ENCODE results near the gene RFTN1.
"Not testable (repeated sequence)": the region's sequence is repeated elsewhere in the genome, so short reads cannot be mapped to it uniquely, and the experiment has no call there.

Gene RFTN1

DNA sequence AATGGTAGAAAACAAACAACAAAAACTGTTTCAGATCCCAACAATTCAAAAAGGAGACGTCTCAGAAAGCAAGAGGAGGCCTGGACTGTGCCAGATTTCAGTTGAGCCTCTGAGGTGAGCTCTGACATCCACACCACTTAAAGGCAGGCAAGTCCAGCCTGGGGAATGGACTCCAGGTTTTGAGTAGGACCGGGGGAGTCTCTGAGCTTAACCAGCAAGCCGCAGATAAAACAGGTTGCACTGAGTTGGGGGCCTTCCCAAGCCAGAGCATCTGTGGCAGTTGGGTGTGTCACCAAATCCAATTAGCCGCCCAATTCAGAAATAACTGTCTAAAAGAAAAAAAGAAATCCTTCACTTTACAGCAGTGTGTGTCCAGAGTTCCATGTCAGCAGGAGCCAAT, 193.8 kb downstream of the RFTN1 start:
- Mint-ChIP-seq H3K4me1 (peaks cover 48% of the 10 kb centered on the region), H3K27ac (peak overlapping the region; percentile 88), H3K36me3 (peaks cover 93% of the 10 kb centered on the region), H3K9me3 (no peaks in the 10 kb centered on the region), H3K4me3 (no peak overlapping the region)
- DNase-seq (ENCODE audit: low spot score in 2 of 2) (peak in 1 of 2 donors; percentile 49), ATAC-seq (no peak)

DNA sequence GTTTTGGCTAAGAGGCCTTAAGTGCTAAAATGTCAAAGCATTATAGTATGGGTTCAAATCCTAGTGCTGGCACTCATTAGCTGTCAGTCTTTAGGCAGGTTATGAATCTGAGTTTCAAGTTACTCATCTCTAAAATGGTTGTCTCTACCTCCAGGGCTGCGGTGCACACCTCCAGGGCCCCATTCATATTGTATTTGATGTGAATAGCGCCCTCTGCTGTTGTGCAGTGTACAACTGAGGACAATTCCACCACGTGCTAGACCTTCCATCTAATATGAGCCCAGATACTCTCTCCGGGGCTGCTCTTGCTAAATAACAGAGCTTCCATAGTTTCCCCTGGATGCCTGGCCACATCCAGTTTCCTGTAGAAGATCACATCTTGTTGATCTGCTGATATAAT, 194.2 kb downstream of the RFTN1 start:
- peak; percentile 65 to 85 for DNase-seq (ENCODE audit: low spot score in 2 of 2)
- H3K4me1 Mint-ChIP-seq = peaks cover 48% of the 10 kb centered on the region
- peak overlapping the region; percentile 88 for H3K27ac Mint-ChIP-seq
- H3K36me3 Mint-ChIP-seq = peaks cover 93% of the 10 kb centered on the region
- no peaks in the 10 kb centered on the region for H3K9me3 Mint-ChIP-seq
- H3K4me3 Mint-ChIP-seq = no peak overlapping the region
- peak; percentile 99 for ATAC-seq

GRCh38 chr3:16318176-16318575, 195.3 kb downstream of the RFTN1 start:
- Mint-ChIP-seq H3K36me3 (peaks cover 92% of the 10 kb centered on the region), H3K4me3 (no peak overlapping the region), H3K27ac (peak overlapping the region; percentile 41), H3K9me3 (no peaks in the 10 kb centered on the region), H3K4me1 (peaks cover 58% of the 10 kb centered on the region)
- DNase-seq (ENCODE audit: low spot score in 2 of 2) (no peak), ATAC-seq (no peak)

DNA sequence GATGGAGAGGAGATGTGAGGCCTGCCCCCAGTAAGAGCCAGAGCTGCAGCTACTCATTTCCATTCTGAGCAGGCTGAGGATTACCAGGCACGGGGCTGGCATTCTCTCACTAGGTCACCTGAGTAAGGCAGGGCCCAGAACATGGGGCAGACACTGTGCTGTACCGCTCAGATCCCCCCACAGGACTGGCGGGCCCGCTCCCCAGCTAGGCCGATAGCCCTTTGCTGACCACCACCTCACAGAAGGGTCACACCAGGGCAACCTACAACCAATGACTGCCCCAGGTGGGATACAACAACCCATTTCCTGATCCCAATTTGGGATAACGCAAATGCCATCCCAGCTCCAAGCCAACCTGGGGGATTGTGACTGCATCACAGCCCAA, 195.9 kb downstream of the RFTN1 start:
- Mint-ChIP-seq H3K27ac (peak overlapping the region; percentile 41), H3K4me3 (no peak overlapping the region), H3K4me1 (peaks cover 64% of the 10 kb centered on the region), H3K9me3 (no peaks in the 10 kb centered on the region), H3K36me3 (peaks cover 92% of the 10 kb centered on the region)
- DNase-seq (ENCODE audit: low spot score in 2 of 2) = peak in 1 of 2 donors; percentile 46
- no peak for ATAC-seq

GRCh38 chr3:16316847-16317560, 196.5 kb downstream of the RFTN1 start:
- Mint-ChIP-seq H3K4me1 (peaks cover 69% of the 10 kb centered on the region), H3K36me3 (peaks cover 92% of the 10 kb centered on the region), H3K27ac (peak overlapping the region; percentile 41), H3K9me3 (no peaks in the 10 kb centered on the region), H3K4me3 (no peak overlapping the region)
- ATAC-seq (no peak), DNase-seq (ENCODE audit: low spot score in 2 of 2) (no peak)

- Mint-ChIP-seq H3K9me3 (no peaks in the 10 kb centered on the region), H3K4me1 (peaks cover 75% of the 10 kb centered on the region), H3K36me3 (peaks cover 92% of the 10 kb centered on the region), H3K27ac (peak overlapping the region; percentile 41), H3K4me3 (no peak overlapping the region)
- DNase-seq (ENCODE audit: low spot score in 2 of 2) (peak in 1 of 2 donors; percentile 49), ATAC-seq (no peak)
Observed at GRCh38 chr3:16316396-16316795, 197.1 kb downstream of the RFTN1 start.

- Mint-ChIP-seq H3K4me3 (no peak overlapping the region), H3K27ac (peak overlapping the region; percentile 41), H3K4me1 (peaks cover 70% of the 10 kb centered on the region), H3K9me3 (no peaks in the 10 kb centered on the region), H3K36me3 (peaks cover 88% of the 10 kb centered on the region)
- ATAC-seq (no peak), DNase-seq (ENCODE audit: low spot score in 2 of 2) (peak in 1 of 2 donors; percentile 47)
Observed at GRCh38 chr3:16315623-16316022, 197.9 kb downstream of the RFTN1 start.

- ATAC-seq (no peak), DNase-seq (ENCODE audit: low spot score in 2 of 2) (peak in 1 of 2 donors; percentile 45)
- Mint-ChIP-seq H3K27ac (peak overlapping the region; percentile 41), H3K4me1 (peaks cover 62% of the 10 kb centered on the region), H3K9me3 (no peaks in the 10 kb centered on the region), H3K4me3 (no peak overlapping the region), H3K36me3 (peaks cover 88% of the 10 kb centered on the region)
Observed at GRCh38 chr3:16313886-16314645, 199.4 kb downstream of the RFTN1 start.

- H3K4me1 Mint-ChIP-seq = peaks cover 74% of the 10 kb centered on the region
- peak overlapping the region; percentile 78 for H3K27ac Mint-ChIP-seq
- ATAC-seq (peak; percentile 69), DNase-seq (ENCODE audit: low spot score in 2 of 2) (peak in 1 of 2 donors; percentile 75)
- H3K9me3 Mint-ChIP-seq = peaks cover 3% of the 10 kb centered on the region
- peaks cover 92% of the 10 kb centered on the region for H3K36me3 Mint-ChIP-seq
- H3K4me3 Mint-ChIP-seq = peak overlapping the region; percentile 52
Observed at GRCh38 chr3:16311960-16312451, 201.5 kb downstream of the RFTN1 start.

- not testable (repeated sequence) for ATAC-seq, H3K9me3 Mint-ChIP-seq, H3K4me3 Mint-ChIP-seq
- Mint-ChIP-seq H3K27ac (peak overlapping the region; percentile 64), H3K4me1 (peaks cover 74% of the 10 kb centered on the region), H3K36me3 (peaks cover 92% of the 10 kb centered on the region)
- DNase-seq (ENCODE audit: low spot score in 2 of 2) = peak in 1 of 2 donors; percentile 49
Observed at GRCh38 chr3:16310486-16310885, 203.0 kb downstream of the RFTN1 start.

- peak; percentile 94 for ATAC-seq
- peak overlapping the region; percentile 35 for H3K4me3 Mint-ChIP-seq
- H3K4me1 Mint-ChIP-seq = peaks cover 83% of the 10 kb centered on the region
- H3K9me3 Mint-ChIP-seq = peaks cover 3% of the 10 kb centered on the region
- DNase-seq (ENCODE audit: low spot score in 2 of 2) = peak in 1 of 2 donors; percentile 58
- H3K27ac Mint-ChIP-seq = peak overlapping the region; percentile 64
- peaks cover 88% of the 10 kb centered on the region for H3K36me3 Mint-ChIP-seq
Observed at GRCh38 chr3:16309558-16309957, 203.9 kb downstream of the RFTN1 start.

DNA sequence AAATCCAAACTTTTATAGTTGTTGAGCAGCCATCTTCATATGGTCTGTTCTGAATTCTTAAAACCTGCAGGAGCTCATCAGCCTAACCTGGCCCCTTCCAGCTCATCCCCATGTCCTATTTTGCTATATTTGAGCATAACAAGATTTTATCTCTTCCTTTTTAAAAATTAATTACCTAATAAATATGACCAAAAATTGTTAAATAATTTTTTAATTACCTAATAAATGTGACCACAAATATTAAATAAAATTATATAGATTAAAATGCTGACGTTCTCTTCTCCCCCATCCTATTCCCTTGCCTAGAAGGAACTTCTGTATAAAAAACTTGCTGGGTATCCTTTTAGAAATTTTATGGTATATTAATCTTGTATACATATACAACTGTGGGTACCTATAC, 204.8 kb downstream of the RFTN1 start:
- peaks cover 85% of the 10 kb centered on the region for H3K4me1 Mint-ChIP-seq
- ATAC-seq = no peak
- DNase-seq (ENCODE audit: low spot score in 2 of 2) = no peak
- no peak overlapping the region for H3K4me3 Mint-ChIP-seq
- peaks cover 3% of the 10 kb centered on the region for H3K9me3 Mint-ChIP-seq
- peak overlapping the region; percentile 68 for H3K27ac Mint-ChIP-seq
- peaks cover 90% of the 10 kb centered on the region for H3K36me3 Mint-ChIP-seq

- peaks cover 82% of the 10 kb centered on the region for H3K4me1 Mint-ChIP-seq
- peak overlapping the region; percentile 90 for H3K27ac Mint-ChIP-seq
- H3K9me3 Mint-ChIP-seq = peaks cover 3% of the 10 kb centered on the region
- no peak overlapping the region for H3K4me3 Mint-ChIP-seq
- ATAC-seq (no peak), DNase-seq (ENCODE audit: low spot score in 2 of 2) (peak in 1 of 2 donors; percentile 38)
- H3K36me3 Mint-ChIP-seq = peaks cover 89% of the 10 kb centered on the region
Observed at GRCh38 chr3:16307832-16308531, 205.5 kb downstream of the RFTN1 start.

DNA sequence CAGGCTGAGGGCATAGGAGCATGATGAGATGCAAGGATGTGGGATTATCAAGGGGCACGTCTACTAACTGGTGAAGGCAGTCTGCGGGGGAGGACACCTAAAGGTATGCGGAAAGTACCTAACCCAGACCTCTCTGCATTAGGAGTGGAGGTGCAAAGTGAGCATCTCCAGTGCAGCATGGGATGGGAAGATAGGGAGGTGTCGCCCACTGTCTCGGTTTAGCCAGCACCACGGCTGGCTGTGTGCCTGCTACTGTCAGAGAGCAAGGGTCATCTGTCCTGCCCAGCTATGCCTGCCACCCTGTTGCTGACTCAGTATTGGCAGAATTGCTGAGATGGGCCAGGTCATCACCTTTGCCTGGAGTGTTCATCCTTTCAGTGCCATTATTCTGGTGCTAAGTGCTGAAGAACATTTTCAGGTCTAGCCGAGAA, 208.4 kb downstream of the RFTN1 start:
- H3K4me3 Mint-ChIP-seq = peak overlapping the region; percentile 50
- ATAC-seq = peak; percentile 50
- H3K4me1 Mint-ChIP-seq = peaks cover 89% of the 10 kb centered on the region
- peak overlapping the region; percentile 90 for H3K27ac Mint-ChIP-seq
- H3K9me3 Mint-ChIP-seq = peaks cover 3% of the 10 kb centered on the region
- peaks cover 85% of the 10 kb centered on the region for H3K36me3 Mint-ChIP-seq
- peak in 1 of 2 donors; percentile 60 for DNase-seq (ENCODE audit: low spot score in 2 of 2)
